HG03442 (cell line): ENCODE results near the gene FRA10AC1.

Source experiments
- ATAC-seq: cut with Tn5 transposase; IDR thresholded peaks from one replicate; pipeline ENCODE4 v1.9.1; 2021; ENCODE audit warnings: mild to moderate bottlenecking, moderate library complexity; ENCODE audit not compliant: unreplicated experiment

The FRA10AC1 gene

DNA sequence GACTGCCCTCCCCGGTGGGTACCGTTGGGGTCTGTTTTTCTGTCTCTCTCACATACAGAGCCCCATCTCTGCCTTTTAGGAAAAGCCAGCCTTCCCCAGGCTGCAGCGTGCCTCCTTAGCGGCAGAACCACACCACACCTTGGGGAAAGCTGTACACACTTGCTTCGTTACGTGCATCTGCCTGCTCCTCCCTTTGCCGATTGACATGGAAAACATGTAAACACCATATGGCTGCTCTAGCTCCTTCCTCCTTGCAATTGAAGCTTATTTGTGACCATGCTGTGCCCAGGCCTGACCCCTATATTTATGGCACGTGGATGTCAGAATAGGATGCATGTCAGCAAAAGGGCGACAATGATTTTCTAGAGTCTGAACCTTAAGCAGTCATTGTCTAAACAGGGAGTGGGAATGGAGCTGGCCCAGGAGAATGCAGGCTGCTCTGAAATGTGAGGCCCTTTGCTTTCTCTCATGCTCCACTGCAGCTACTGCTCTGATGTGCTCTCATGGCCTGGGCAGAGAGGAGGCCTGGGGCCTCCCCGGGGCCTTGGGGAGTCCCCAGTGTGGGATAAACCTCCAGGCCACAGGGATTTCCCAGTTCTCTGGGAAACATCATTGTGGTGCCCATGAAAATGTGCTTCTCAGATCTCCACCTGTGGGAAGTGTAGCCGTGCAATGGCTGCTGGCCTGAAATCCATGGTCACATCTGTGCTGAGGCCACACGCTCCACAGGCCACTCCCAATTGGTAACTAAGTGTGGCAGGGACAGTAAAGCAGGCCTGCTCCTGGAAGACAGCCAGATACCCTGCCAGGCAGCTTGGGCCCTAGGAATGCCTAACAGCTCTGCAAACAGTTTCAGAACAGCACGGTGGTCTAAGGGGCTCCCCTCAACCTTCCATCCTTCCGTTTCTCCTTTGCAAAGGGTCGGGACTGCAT is 71.5 kb downstream of the FRA10AC1 start:
- no peak for ATAC-seq

DNA sequence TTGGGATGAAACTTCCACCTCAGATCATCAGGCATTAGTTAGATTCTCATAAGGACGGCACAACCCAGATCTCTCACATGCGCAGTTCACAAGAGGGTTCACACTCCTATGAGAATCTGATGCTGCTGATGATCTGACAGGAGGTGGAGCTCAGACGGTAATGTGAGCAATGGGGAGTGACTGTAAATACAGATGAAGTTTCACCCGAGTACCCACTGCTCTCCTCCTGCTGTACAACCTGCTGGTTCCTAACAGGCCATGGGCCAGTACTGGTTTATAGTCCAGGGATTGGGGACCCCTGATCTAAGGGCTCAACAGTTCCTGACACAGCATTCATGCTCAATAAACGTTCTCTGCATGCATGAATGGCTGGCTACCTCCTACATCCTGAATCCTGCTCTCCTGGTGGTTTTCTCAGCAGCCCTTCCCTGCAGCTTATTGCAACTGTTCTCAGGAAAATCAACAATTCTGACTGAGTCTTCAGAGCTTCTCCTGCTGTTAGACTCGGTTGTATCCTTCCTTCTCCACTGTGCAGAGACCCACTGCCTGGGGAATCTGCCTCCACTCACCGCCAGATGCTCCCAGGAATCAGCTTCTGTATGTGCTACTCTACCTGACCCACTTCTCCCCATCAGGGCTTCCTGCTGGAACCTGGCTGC is 72.6 kb downstream of the FRA10AC1 start:
- no peak for ATAC-seq

DNA sequence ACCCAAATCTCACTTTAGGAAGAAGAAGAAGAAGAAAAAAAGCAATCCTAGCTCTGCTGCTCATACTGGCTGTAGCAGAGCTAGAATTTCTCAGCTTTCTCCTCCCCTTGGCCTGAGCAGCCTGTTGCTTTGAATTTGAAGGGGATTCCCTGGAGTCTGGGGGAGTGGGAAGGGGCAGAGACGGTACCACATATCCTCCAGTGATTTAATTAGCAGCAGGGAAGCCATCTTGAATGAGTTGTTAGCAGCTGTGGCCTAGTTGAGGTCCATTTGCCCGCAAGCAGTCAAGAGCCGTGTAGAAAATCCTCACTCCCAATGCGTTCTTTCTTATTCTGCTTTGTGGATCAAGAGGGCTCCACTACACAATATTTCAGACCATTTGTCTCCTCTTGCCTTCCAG is 73.5 kb downstream of the FRA10AC1 start:
- ATAC-seq, result no peak

DNA sequence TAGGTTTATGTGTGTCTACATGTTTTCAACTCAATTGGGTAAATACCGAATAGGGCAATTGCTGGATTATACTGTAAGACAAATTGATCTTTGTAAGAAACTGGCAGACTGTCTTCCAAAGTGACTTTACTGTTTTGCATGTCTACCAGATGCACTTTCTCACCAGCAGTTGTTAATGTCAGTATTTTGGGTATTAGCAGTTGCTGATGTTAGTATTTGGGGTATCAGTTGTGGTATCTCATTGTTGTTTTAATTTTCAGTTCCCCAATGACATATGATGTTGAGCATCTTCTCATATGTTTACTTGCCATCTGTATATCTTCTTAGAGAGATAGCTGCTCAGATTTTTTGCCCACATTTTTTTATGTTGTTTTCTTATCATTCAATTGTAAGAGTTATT is 79.5 kb downstream of the FRA10AC1 start:
- no peak for ATAC-seq

DNA sequence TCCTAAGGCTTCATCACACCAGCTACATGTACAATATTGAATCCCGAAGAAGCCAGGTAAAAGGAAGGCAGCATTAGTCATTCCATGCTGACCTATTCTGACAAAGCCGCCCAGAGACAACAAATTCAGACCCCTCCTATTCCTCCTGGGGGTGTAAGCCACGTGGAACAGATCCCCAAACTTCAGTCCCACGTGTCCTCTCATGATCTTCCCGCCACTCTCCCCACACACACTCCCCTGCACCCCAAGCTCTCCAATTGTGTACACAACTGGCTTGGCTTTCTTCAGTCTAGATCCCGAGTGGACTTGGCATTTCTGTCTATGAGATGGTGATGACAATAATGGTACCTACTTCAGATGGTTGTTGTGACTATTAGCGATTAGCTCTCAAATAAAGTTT is 81.5 kb downstream of the FRA10AC1 start:
- no peak for ATAC-seq
